Prostate gland (tissue), 2 donors: Measurements from ENCODE around the gene CLIP3.

Source experiments
- CTCF ChIP-seq, 4 experiments: fragments of 200-600 bp in 2 of 4; fragments of 450-650 bp in 2 of 4; sonication (generic) in 2 of 4; IDR thresholded peaks; 1 replicate in 3 of 4; 2 replicates in 1 of 4; pipeline ENCODE4 v1.5.1; 2016 to 2019; ENCODE audit warnings: antibody characterized with exemption in 4 of 4, mild to moderate bottlenecking in 2 of 4, moderate library complexity in 2 of 4
- POLR2A ChIP-seq: fragments of 450-650 bp; IDR thresholded peaks from one replicate; pipeline ENCODE4 v1.6.1; 2016; ENCODE audit warnings: antibody characterized with exemption, mild to moderate bottlenecking

GRCh38 chr19:36031308-36031707 lies 1.4 kb downstream of the CLIP3 start:
- no peak for TF ChIP-seq POLR2A
- no peak for TF ChIP-seq CTCF (IDR thresholded peaks at IDR 0.05)
